Endothelial cell of umbilical vein (primary cell): ENCODE measurements around the gene MRPL4. TPM values are rescaled to one million over a fixed set of nuclear protein-coding genes. Genes with fewer than 3 reads are reported as not detected.

Source experiments
- BruUV-seq: library from RNA; stranded (reverse); fragments of 400-500 nt; replicated peaks from 2 replicates; lab custom pipeline; 2021; lab: Mats Ljungman, UMichigan
- CTCF ChIA-PET: fragments of 300-600, 350-600 bp; sonication (Branson Sonifier 250); formaldehyde crosslinking; loops from one replicate; lab custom pipeline; 2021; ENCODE audit warnings: antibody characterized with exemption, inconsistent platforms; lab: Charles Lee
- POLR2A ChIA-PET: fragments of 300-600, 350-600 bp; sonication (Branson Sonifier 250); formaldehyde crosslinking; loops from one replicate; lab custom pipeline; 2021; ENCODE audit warnings: antibody characterized with exemption, inconsistent platforms; lab: Charles Lee
- DNase-seq: peaks from one replicate; pipeline ENCODE4 v3.0.0-alpha.2; 2011; ENCODE audit warnings: low read depth, low spot score
- FAIRE-seq: peaks from 2 replicates; lab custom pipeline; 2011; peaks lifted over from hg19 to GRCh38; lab: Jason Lieb, UNC
- H2AFZ ChIP-seq: 2 replicates; pipeline ENCODE4 v1.6.0; 2012; ENCODE audit warnings: low read depth, low read length, control low read depth, inconsistent platforms
- H3K27ac ChIP-seq: 2 replicates; pipeline ENCODE4 v1.5.1; 2011; ENCODE audit warnings: low read depth, mild to moderate bottlenecking, control low read depth, low read length, moderate library complexity; ENCODE audit not compliant: insufficient read depth
- H3K27me3 ChIP-seq, 2 experiments: 2 replicates each; pipeline versions ENCODE4 v1.6.0 to v1.6.1; 2011; ENCODE audit warnings: low read length in 2 of 2, mixed read lengths in 1 of 2; ENCODE audit not compliant: control insufficient read depth in 2 of 2, insufficient read depth in 2 of 2
- H3K36me3 ChIP-seq, 2 experiments: 2 replicates in 1 of 2; 3 replicates in 1 of 2; pipeline ENCODE4 v1.5.1; 2011; ENCODE audit warnings: low read length in 2 of 2, mild to moderate bottlenecking in 1 of 2, moderate library complexity in 1 of 2; ENCODE audit not compliant: control insufficient read depth in 2 of 2, insufficient read depth in 2 of 2; ENCODE audit errors: extremely low read depth in 1 of 2
- H3K4me1 ChIP-seq: 3 replicates; pipeline ENCODE4 v1.5.1; 2011; ENCODE audit warnings: mild to moderate bottlenecking, low read length; ENCODE audit not compliant: control insufficient read depth, insufficient read depth; ENCODE audit errors: extremely low read depth
- H3K4me2 ChIP-seq: 2 replicates; pipeline ENCODE4 v1.6.1; 2011; ENCODE audit warnings: low read length, control low read depth, mixed read lengths; ENCODE audit not compliant: insufficient read depth
- H3K4me3 ChIP-seq, 3 experiments: fragments of 200-600 bp in 1 of 3; sonication (generic), shearing (Covaris generic) in 1 of 3; replicated peaks in 1 of 3; 2 replicates each; pipeline ENCODE4 v1.5.1; 2011 to 2016; ENCODE audit warnings: control low read depth in 3 of 3, low read length in 3 of 3, mild to moderate bottlenecking in 2 of 3, inconsistent platforms in 1 of 3, low read depth in 1 of 3, moderate library complexity in 1 of 3; ENCODE audit not compliant: insufficient read depth in 1 of 3
- H3K79me2 ChIP-seq: 2 replicates; pipeline ENCODE4 v1.6.0; 2012; ENCODE audit warnings: low read length, inconsistent platforms; ENCODE audit not compliant: control insufficient read depth, insufficient read depth
- H3K9ac ChIP-seq: replicated peaks from 2 replicates; pipeline ENCODE3; 2011; ENCODE audit warnings: low read length, control low read depth; ENCODE audit not compliant: insufficient read depth; ENCODE audit errors: extremely low read depth
- H3K9me1 ChIP-seq: replicated peaks from 3 replicates; pipeline ENCODE4 v1.6.0; 2011; ENCODE audit warnings: mild to moderate bottlenecking, low read length; ENCODE audit not compliant: control insufficient read depth, insufficient read depth; ENCODE audit errors: extremely low read depth
- H3K9me3 ChIP-seq: replicated peaks from 2 replicates; pipeline ENCODE4 v1.5.1; 2012; ENCODE audit warnings: low read length, inconsistent platforms; ENCODE audit not compliant: control insufficient read depth, insufficient read depth
- H4K20me1 ChIP-seq: replicated peaks from 2 replicates; pipeline ENCODE3; 2011; ENCODE audit warnings: mild to moderate bottlenecking, low read length; ENCODE audit not compliant: control insufficient read depth, insufficient read depth; ENCODE audit errors: extremely low read depth
- EZH2 ChIP-seq: IDR thresholded peaks from 2 replicates; pipeline ENCODE4 v1.6.1; 2012; ENCODE audit warnings: borderline replicate concordance, low read depth, mild to moderate bottlenecking, moderate library complexity, low read length, inconsistent platforms; ENCODE audit not compliant: severe bottlenecking
- FOS ChIP-seq: IDR thresholded peaks from 2 replicates; pipeline ENCODE4 v1.6.1; 2011; ENCODE audit warnings: mild to moderate bottlenecking, low read length, moderate library complexity, borderline replicate concordance; ENCODE audit not compliant: insufficient read depth
- GATA2 ChIP-seq: IDR thresholded peaks from 2 replicates; pipeline ENCODE4 v1.7.0; 2011; ENCODE audit warnings: low read depth, mild to moderate bottlenecking, moderate library complexity, mixed read lengths, low read length; ENCODE audit not compliant: insufficient read length, insufficient read depth
- JUN ChIP-seq: IDR thresholded peaks from 2 replicates; pipeline ENCODE4 v1.6.1; 2011; ENCODE audit warnings: borderline replicate concordance, low read depth; ENCODE audit not compliant: insufficient read length, insufficient read depth
- MYC ChIP-seq: IDR thresholded peaks from one replicate; pipeline ENCODE4 v1.6.1; 2011; ENCODE audit warnings: mild to moderate bottlenecking, low read depth, low read length
- POLR2A ChIP-seq: IDR thresholded peaks from 2 replicates; pipeline ENCODE4 v1.6.1; 2012; ENCODE audit warnings: low read depth, mild to moderate bottlenecking, control low read depth, low read length
- POLR2AphosphoS5 ChIP-seq: IDR thresholded peaks from 2 replicates; pipeline ENCODE4 v1.6.1; 2012; ENCODE audit warnings: low read depth, mild to moderate bottlenecking, control low read depth, low read length, moderate library complexity; ENCODE audit not compliant: insufficient read depth
- dilution Hi-C: fragments of 300-500 bp; cut with MboI; formaldehyde crosslinking; loops from one replicate; pipeline ENCODE4 v1.15.0; 2019; ENCODE audit warnings: low sequenced_read_pairs; ENCODE audit not compliant: extremely low pct_ligation_motif_present
- intact Hi-C: fragments of 100-400 bp; cut with micrococcal nuclease; formaldehyde crosslinking; loops from one replicate; pipeline ENCODE4 v1.10.0; 2022
- polyA plus RNA-seq, 4 experiments: library from polyadenylated mRNA; depleted of rRNA in 3 of 4; stranded (reverse) in 3 of 4; unstranded in 1 of 4; fragments of >200 nt; gene quantifications; 2 replicates each; pipeline versions ENCODE4 v1.2.1 to v1.2.3, GENCODE V29; 2011 to 2012; ENCODE audit warnings: missing spikeins in 1 of 4
- total RNA-seq: library from RNA; stranded (reverse); gene quantifications from 2 replicates; pipeline ENCODE4 v1.2.3, GENCODE V29; 2021
- TF ChIP-seq, protein P1 (sequence below), 2 donors: IDR thresholded peaks; 1 replicate in 1 of 2; 2 replicates in 1 of 2; pipeline ENCODE4 v1.5.1; 2011; ENCODE audit warnings: low read length in 2 of 2, mild to moderate bottlenecking in 2 of 2, moderate library complexity in 2 of 2, control low read depth in 1 of 2, inconsistent platforms in 1 of 2, low read depth in 1 of 2; ENCODE audit not compliant: insufficient read depth in 1 of 2; ENCODE audit errors: extremely low read depth in 1 of 2
- TF ChIP-seq, protein P2 (sequence below): IDR thresholded peaks from 2 replicates; pipeline ENCODE4 v1.6.1; 2011; ENCODE audit not compliant: insufficient read depth, insufficient read length

The MRPL4 gene
- total and polyA plus RNA-seq, 2 donors (not counting 3 experiments of a cell fraction or from before 2014, with no cell fraction given): 70.4 to 118 TPM

- POLR2A ChIA-PET: interaction anchor here (0.6 kb wide), 1 partner anchor 31 kb away, joined by 3 read pairs; no protein-coding TSS in a partner anchor
Observed at GRCh38 chr19:10274589-10274988, 22.6 kb downstream of the MRPL4 start.

More at GRCh38 chr19:10274589-10274988, 22.6 kb downstream of the MRPL4 start:
- dilution Hi-C loops (no loop called here), intact Hi-C loops (loop anchor here (5.0 kb wide), 1 partner anchor 43 kb away; the partner anchor contains the start of gene FDX2)
- no TSS peak for BruUV-seq
- no peak for FAIRE-seq
- Histone ChIP-seq H4K20me1 (no peaks in the 10 kb centered on the region), H3K9ac (no peak overlapping the region), H3K9me1 (no peaks in the 10 kb centered on the region), H3K27ac (no peak overlapping the region), H3K4me3 (no peak overlapping the region), H3K4me2 (no peak overlapping the region), H3K36me3 (no peaks in the 10 kb centered on the region), H3K27me3 (no peaks in the 10 kb centered on the region), H2AFZ (no peak overlapping the region), H3K9me3 (no peaks in the 10 kb centered on the region), H3K79me2 (no peaks in the 10 kb centered on the region), H3K4me1 (peaks cover 24% of the 10 kb centered on the region)
- TF ChIP-seq, protein P1, sequence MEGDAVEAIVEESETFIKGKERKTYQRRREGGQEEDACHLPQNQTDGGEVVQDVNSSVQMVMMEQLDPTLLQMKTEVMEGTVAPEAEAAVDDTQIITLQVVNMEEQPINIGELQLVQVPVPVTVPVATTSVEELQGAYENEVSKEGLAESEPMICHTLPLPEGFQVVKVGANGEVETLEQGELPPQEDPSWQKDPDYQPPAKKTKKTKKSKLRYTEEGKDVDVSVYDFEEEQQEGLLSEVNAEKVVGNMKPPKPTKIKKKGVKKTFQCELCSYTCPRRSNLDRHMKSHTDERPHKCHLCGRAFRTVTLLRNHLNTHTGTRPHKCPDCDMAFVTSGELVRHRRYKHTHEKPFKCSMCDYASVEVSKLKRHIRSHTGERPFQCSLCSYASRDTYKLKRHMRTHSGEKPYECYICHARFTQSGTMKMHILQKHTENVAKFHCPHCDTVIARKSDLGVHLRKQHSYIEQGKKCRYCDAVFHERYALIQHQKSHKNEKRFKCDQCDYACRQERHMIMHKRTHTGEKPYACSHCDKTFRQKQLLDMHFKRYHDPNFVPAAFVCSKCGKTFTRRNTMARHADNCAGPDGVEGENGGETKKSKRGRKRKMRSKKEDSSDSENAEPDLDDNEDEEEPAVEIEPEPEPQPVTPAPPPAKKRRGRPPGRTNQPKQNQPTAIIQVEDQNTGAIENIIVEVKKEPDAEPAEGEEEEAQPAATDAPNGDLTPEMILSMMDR (IDR thresholded peaks at IDR 0.05; ENCODE audit: extremely low read depth in 1 of 2, insufficient read depth in 1 of 2, low read depth in 1 of 2, low read length in 2 of 2): no peak
- TF ChIP-seq POLR2A (no peak), POLR2AphosphoS5 (no peak), MYC (no peak), GATA2 (no peak), EZH2 (no peak), JUN (no peak), FOS (no peak)
- TF ChIP-seq, protein P2, sequence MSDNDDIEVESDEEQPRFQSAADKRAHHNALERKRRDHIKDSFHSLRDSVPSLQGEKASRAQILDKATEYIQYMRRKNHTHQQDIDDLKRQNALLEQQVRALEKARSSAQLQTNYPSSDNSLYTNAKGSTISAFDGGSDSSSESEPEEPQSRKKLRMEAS: no peak
- no peak for DNase-seq
- CTCF ChIA-PET: interaction anchor here (0.7 to 2.4 kb wide), 4 partner anchors 12 to 114 kb away, joined by 3 to 14 read pairs (median 5); partner anchors contain the start of gene ICAM4
